Measurements from ENCODE around the gene SIN3B.

Gene SIN3B

GRCh38 chr19:16889366-16889882 lies 60.2 kb downstream of the SIN3B start:
- DNase-seq (ENCODE audit: low spot score), result no peak

- no peak for DNase-seq (ENCODE audit: low spot score)
These were observed 60.8 kb downstream of the SIN3B start for GRCh38 chr19:16889883-16890460.

- DNase-seq (ENCODE audit: low spot score), result no peak
These were observed 61.4 kb downstream of the SIN3B start for GRCh38 chr19:16890461-16891184.

GRCh38 chr19:16891696-16892382 lies 62.6 kb downstream of the SIN3B start:
- DNase-seq (ENCODE audit: low spot score), result no peak

- no peak for DNase-seq (ENCODE audit: low spot score)
These were observed 63.2 kb downstream of the SIN3B start for GRCh38 chr19:16892436-16892835.

GRCh38 chr19:16892868-16893685 lies 63.9 kb downstream of the SIN3B start:
- no peak for DNase-seq (ENCODE audit: low spot score)

- no peak for DNase-seq (ENCODE audit: low spot score)
These were observed 64.4 kb downstream of the SIN3B start for GRCh38 chr19:16893686-16893989.

- no peak for DNase-seq (ENCODE audit: low spot score)
These were observed 64.9 kb downstream of the SIN3B start for GRCh38 chr19:16894080-16894479.

GRCh38 chr19:16895467-16896145 lies 66.4 kb downstream of the SIN3B start:
- DNase-seq (ENCODE audit: low spot score), result no peak

- DNase-seq (ENCODE audit: low spot score), result no peak
These were observed 67.2 kb downstream of the SIN3B start for GRCh38 chr19:16896146-16897028.

GRCh38 chr19:16897029-16897855 lies 68.0 kb downstream of the SIN3B start:
- DNase-seq (ENCODE audit: low spot score), result peak; percentile 75

- no peak for DNase-seq (ENCODE audit: low spot score)
These were observed 68.6 kb downstream of the SIN3B start for GRCh38 chr19:16897856-16898161.

GRCh38 chr19:16898361-16899015 lies 69.3 kb downstream of the SIN3B start:
- no peak for DNase-seq (ENCODE audit: low spot score)

GRCh38 chr19:16899566-16900075 lies 70.4 kb downstream of the SIN3B start:
- peak; percentile 25 for DNase-seq (ENCODE audit: low spot score)

- DNase-seq (ENCODE audit: low spot score), result no peak
These were observed 72.4 kb downstream of the SIN3B start for GRCh38 chr19:16901491-16902175.

- DNase-seq (ENCODE audit: low spot score), result no peak
These were observed 73.3 kb downstream of the SIN3B start for GRCh38 chr19:16902545-16902944.

GRCh38 chr19:16903347-16903746 lies 74.1 kb downstream of the SIN3B start:
- no peak for DNase-seq (ENCODE audit: low spot score)

GRCh38 chr19:16904599-16904998 lies 75.4 kb downstream of the SIN3B start:
- no peak for DNase-seq (ENCODE audit: low spot score)

- DNase-seq (ENCODE audit: low spot score), result no peak
These were observed 79.6 kb downstream of the SIN3B start for GRCh38 chr19:16908759-16909158.

Data from activated CD4-positive, alpha-beta T cell treated with anti-CD3 and anti-CD28 coated beads, Interleukin-2, Interleukin-4, amounts not matched to agents 100 ng/mL and 50 ng/mL, durations not matched to agents 16 hours and 8 hours (primary cell).